K562 (cell line): ENCODE measurements around the gene ZSCAN25.

Source experiments
- CAMTA2 ChIP-seq: fragments of 250-450 bp; sonication (Bioruptor Pico); conservative IDR thresholded peaks from 2 replicates; pipeline ENCODE4 v1.5.1; 2022
- FOSL1 ChIP-seq: fragments of 200-800 bp; sonication (Bioruptor generic); conservative IDR thresholded peaks from 2 replicates; pipeline ENCODE4 v1.6.1; 2016; ENCODE audit warnings: missing genetic modification characterization, missing compliant biosample characterization
- MTA2 ChIP-seq: fragments of 450-650 bp; IDR thresholded peaks from 2 replicates; pipeline ENCODE4 v1.6.1; 2016; ENCODE audit warnings: low read depth
- MYBL2 ChIP-seq, 2 experiments: fragments of 450-650 bp in 1 of 2; sonication (generic) in 1 of 2; formaldehyde crosslinking in 1 of 2; IDR thresholded peaks; 2 replicates each; pipeline versions ENCODE4 v1.6.1 to v1.8.1; 2017 to 2022; ENCODE audit warnings: borderline replicate concordance in 1 of 2, inconsistent platforms in 1 of 2, low read depth in 1 of 2, mild to moderate bottlenecking in 1 of 2, missing genetic modification reagents in 1 of 2, moderate library complexity in 1 of 2
- PML ChIP-seq: IDR thresholded peaks from 2 replicates; pipeline ENCODE4 v1.6.1; 2012; ENCODE audit warnings: low read length, inconsistent platforms
- POLR2AphosphoS5 ChIP-seq: IDR thresholded peaks from 2 replicates; pipeline ENCODE4 v1.6.1; 2011; ENCODE audit warnings: mild to moderate bottlenecking, low read depth, low read length, moderate library complexity; ENCODE audit not compliant: control insufficient read depth, insufficient read depth
- TEAD1 ChIP-seq, 2 experiments: fragments of 450-650 bp in 1 of 2; sonication (generic) in 1 of 2; formaldehyde crosslinking; IDR thresholded peaks; 2 replicates each; pipeline versions ENCODE4 v1.4.0 to v1.8.0; 2020 to 2022; ENCODE audit warnings: mild to moderate bottlenecking in 2 of 2, missing genetic modification reagents in 1 of 2
- ZFX ChIP-seq: sonication (generic); formaldehyde crosslinking; IDR thresholded peaks from 2 replicates; pipeline ENCODE4 v1.8.0; 2022; ENCODE audit warnings: mild to moderate bottlenecking, missing genetic modification reagents, moderate library complexity
- TF ChIP-seq, protein P1 (sequence below): sonication (generic); formaldehyde crosslinking; IDR thresholded peaks from 2 replicates; pipeline ENCODE4 v1.5.0; 2020; ENCODE audit warnings: missing genetic modification reagents

GRCh38 chr7:99644431-99644830 lies 27.7 kb downstream of the ZSCAN25 start:
- TF ChIP-seq TEAD1 (CRISPR knock-in tag; IDR thresholded peaks at IDR 0.05), result no peak
- TF ChIP-seq, protein P1, sequence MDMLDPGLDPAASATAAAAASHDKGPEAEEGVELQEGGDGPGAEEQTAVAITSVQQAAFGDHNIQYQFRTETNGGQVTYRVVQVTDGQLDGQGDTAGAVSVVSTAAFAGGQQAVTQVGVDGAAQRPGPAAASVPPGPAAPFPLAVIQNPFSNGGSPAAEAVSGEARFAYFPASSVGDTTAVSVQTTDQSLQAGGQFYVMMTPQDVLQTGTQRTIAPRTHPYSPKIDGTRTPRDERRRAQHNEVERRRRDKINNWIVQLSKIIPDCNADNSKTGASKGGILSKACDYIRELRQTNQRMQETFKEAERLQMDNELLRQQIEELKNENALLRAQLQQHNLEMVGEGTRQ, result no peak
- TF ChIP-seq MYBL2 (IDR thresholded peaks at IDR 0.05; ENCODE audit: low read depth), result no peak
- TF ChIP-seq MYBL2 (CRISPR knock-in tag; IDR thresholded peaks at IDR 0.05; ENCODE audit: borderline replicate concordance), result no peak
- no peak for TF ChIP-seq FOSL1 (tag)
- TF ChIP-seq MTA2, result no peak
- no peak for TF ChIP-seq CAMTA2 (CRISPR knock-in tag)
- TF ChIP-seq POLR2AphosphoS5, result no peak
- TF ChIP-seq PML, result no peak
- TF ChIP-seq ZFX, result no peak
